ENCODE results near the gene TFDP2.
"Not testable (repeated sequence)": the region's sequence is repeated elsewhere in the genome, so short reads cannot be mapped to it uniquely, and the experiment has no call there.

Gene TFDP2

GRCh38 chr3:141929341-141929995 is 219.9 kb downstream of the TFDP2 start:
- DNase-seq (ENCODE audit: low read depth in 2 of 3, low spot score in 1 of 3) = no peak

GRCh38 chr3:141928631-141929270 is 220.6 kb downstream of the TFDP2 start:
- no peak for DNase-seq (ENCODE audit: low read depth in 2 of 3, low spot score in 1 of 3)

- DNase-seq (ENCODE audit: low read depth in 2 of 3, low spot score in 1 of 3) = no peak
Observed at GRCh38 chr3:141926929-141927328, 222.4 kb downstream of the TFDP2 start.

- DNase-seq (ENCODE audit: low read depth in 2 of 3, low spot score in 1 of 3) = not testable (repeated sequence)
Observed at GRCh38 chr3:141925677-141926076, 223.7 kb downstream of the TFDP2 start.

- DNase-seq (ENCODE audit: low read depth in 2 of 3, low spot score in 1 of 3) = no peak
Observed at GRCh38 chr3:141921316-141921715, 228.0 kb downstream of the TFDP2 start.

- no peak for DNase-seq (ENCODE audit: low read depth in 2 of 3, low spot score in 1 of 3)
Observed at GRCh38 chr3:141920701-141921100, 228.6 kb downstream of the TFDP2 start.

- DNase-seq (ENCODE audit: low read depth in 2 of 3, low spot score in 1 of 3) = no peak
Observed at GRCh38 chr3:141915766-141916165, 233.6 kb downstream of the TFDP2 start.

GRCh38 chr3:141915016-141915415 is 234.3 kb downstream of the TFDP2 start:
- no peak for DNase-seq (ENCODE audit: low read depth in 2 of 3, low spot score in 1 of 3)

GRCh38 chr3:141914311-141914710 is 235.0 kb downstream of the TFDP2 start:
- DNase-seq (ENCODE audit: low read depth in 2 of 3, low spot score in 1 of 3) = no peak

- peak in 2 of 3 donors; percentile 11 to 51 for DNase-seq (ENCODE audit: low read depth in 2 of 3, low spot score in 1 of 3)
Observed at GRCh38 chr3:141913150-141913811, 236.1 kb downstream of the TFDP2 start.

- DNase-seq (ENCODE audit: low read depth in 2 of 3, low spot score in 1 of 3) = not testable (repeated sequence)
Observed at GRCh38 chr3:141909986-141910385, 239.4 kb downstream of the TFDP2 start.

- no peak for DNase-seq (ENCODE audit: low read depth in 2 of 3, low spot score in 1 of 3)
Observed at GRCh38 chr3:141909408-141909807, 239.9 kb downstream of the TFDP2 start.

GRCh38 chr3:141905129-141905528 is 244.2 kb downstream of the TFDP2 start:
- no peak for DNase-seq (ENCODE audit: low read depth in 2 of 3, low spot score in 1 of 3)

GRCh38 chr3:141904203-141904602 is 245.1 kb downstream of the TFDP2 start:
- DNase-seq (ENCODE audit: low read depth in 2 of 3, low spot score in 1 of 3) = no peak

- no peak for DNase-seq (ENCODE audit: low read depth in 2 of 3, low spot score in 1 of 3)
Observed at GRCh38 chr3:141901914-141902313, 247.4 kb downstream of the TFDP2 start.

GRCh38 chr3:141900343-141900742 is 249.0 kb downstream of the TFDP2 start:
- no peak for DNase-seq (ENCODE audit: low read depth in 2 of 3, low spot score in 1 of 3)

GRCh38 chr3:141898908-141899307 is 250.4 kb downstream of the TFDP2 start:
- no peak for DNase-seq (ENCODE audit: low read depth in 2 of 3, low spot score in 1 of 3)

- DNase-seq (ENCODE audit: low read depth in 2 of 3, low spot score in 1 of 3) = no peak
Observed at GRCh38 chr3:141895731-141896130, 253.6 kb downstream of the TFDP2 start.

- DNase-seq (ENCODE audit: low read depth in 2 of 3, low spot score in 1 of 3) = no peak
Observed at GRCh38 chr3:141894524-141895176, 254.7 kb downstream of the TFDP2 start.
